Neural crest cell (in vitro differentiated cells): ENCODE data around the gene EIF3CL. TPM values are rescaled to one million over a fixed set of nuclear protein-coding genes. Genes with fewer than 3 reads are reported as not detected.
A peak's percentile ranks its signal among the peaks of the same experiment; 100 is the strongest.
"Not testable (repeated sequence)": the region's sequence is repeated elsewhere in the genome, so short reads cannot be mapped to it uniquely, and the experiment has no call there.

Source experiments
- DNase-seq: peaks from one replicate; pipeline ENCODE4 v3.0.0; 2021; ENCODE audit warnings: low read depth, mixed read lengths, low spot score
- H3K27ac Mint-ChIP-seq: one replicate; pipeline ENCODE4 v1.8.0; 2021; ENCODE audit warnings: mild to moderate bottlenecking, mixed read lengths; ENCODE audit not compliant: unreplicated experiment
- H3K27me3 Mint-ChIP-seq: 2 replicates; pipeline ENCODE4 v1.8.0; 2021; ENCODE audit warnings: low read depth, mild to moderate bottlenecking, mixed read lengths
- H3K36me3 Mint-ChIP-seq: 2 replicates; pipeline ENCODE4 v1.8.0; 2021; ENCODE audit warnings: low read depth, mild to moderate bottlenecking, mixed read lengths
- H3K4me1 Mint-ChIP-seq: 2 replicates; pipeline ENCODE4 v1.8.0; 2021; ENCODE audit warnings: mixed read lengths
- H3K4me3 Mint-ChIP-seq: one replicate; pipeline ENCODE4 v1.8.0; 2021; ENCODE audit warnings: mild to moderate bottlenecking, mixed read lengths
- H3K9me3 Mint-ChIP-seq: 2 replicates; pipeline ENCODE4 v1.8.0; 2021; ENCODE audit warnings: mixed read lengths
- long read RNA-seq: library from polyadenylated mRNA; unstranded; transcript quantifications from one replicate; pipeline ENCODE4 v2.0.0, GENCODE V29; 2020
- total RNA-seq: library from RNA; stranded (reverse); gene quantifications from 2 replicates; pipeline ENCODE4 v1.2.1, GENCODE V29; 2021

The EIF3CL gene, protein sequence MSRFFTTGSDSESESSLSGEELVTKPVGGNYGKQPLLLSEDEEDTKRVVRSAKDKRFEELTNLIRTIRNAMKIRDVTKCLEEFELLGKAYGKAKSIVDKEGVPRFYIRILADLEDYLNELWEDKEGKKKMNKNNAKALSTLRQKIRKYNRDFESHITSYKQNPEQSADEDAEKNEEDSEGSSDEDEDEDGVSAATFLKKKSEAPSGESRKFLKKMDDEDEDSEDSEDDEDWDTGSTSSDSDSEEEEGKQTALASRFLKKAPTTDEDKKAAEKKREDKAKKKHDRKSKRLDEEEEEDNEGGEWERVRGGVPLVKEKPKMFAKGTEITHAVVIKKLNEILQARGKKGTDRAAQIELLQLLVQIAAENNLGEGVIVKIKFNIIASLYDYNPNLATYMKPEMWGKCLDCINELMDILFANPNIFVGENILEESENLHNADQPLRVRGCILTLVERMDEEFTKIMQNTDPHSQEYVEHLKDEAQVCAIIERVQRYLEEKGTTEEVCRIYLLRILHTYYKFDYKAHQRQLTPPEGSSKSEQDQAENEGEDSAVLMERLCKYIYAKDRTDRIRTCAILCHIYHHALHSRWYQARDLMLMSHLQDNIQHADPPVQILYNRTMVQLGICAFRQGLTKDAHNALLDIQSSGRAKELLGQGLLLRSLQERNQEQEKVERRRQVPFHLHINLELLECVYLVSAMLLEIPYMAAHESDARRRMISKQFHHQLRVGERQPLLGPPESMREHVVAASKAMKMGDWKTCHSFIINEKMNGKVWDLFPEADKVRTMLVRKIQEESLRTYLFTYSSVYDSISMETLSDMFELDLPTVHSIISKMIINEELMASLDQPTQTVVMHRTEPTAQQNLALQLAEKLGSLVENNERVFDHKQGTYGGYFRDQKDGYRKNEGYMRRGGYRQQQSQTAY
- total RNA-seq: 91.7 and 119 TPM in 2 replicates
- long read RNA-seq, transcript EIF3CL-201 (21 exons, 3,085 nt): major isoform, 10 of 83 reads
- long read RNA-seq, partial matches to known transcripts: 63 of 83 reads
- long read RNA-seq, other reads (novel, unspliced or antisense): 10 of 83 reads

DNA sequence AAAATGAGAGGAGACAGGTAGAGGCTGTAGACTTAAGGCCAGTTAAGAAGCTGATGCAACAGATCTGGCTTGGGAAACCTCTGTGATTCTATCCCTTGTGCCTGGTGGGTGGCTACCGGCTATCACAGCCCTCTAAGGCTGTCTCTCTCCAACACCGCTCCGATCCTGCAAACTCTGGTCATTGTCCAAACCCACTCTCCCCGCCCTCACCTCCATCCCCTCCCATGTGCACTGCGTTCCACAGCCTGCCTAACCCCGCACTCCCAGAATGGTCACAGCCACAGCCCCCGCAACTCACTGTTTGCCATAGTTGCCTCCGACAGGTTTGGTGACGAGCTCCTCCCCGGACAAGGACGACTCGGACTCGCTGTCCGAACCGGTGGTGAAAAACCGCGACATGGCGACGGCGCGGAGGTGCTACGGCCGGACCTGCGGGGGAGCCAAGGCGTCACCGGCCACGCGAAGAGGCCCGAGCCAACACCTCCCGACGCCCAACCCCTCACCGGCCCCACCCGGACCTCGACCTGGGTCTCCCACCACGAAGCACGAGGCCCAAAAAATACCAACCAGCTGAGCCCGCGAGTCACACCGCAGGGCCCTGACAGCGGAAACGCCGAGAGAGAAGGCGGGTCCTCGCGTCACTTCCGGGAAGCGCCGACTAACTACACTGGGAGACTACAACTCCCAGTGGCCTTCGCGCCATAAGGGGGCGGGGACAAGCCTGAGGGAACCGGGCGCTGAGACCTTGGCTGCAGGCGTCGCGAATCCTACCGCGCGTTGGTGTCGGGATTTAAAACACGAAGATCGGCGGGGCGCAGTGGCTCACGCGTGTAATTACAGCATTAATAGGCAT lies at the start of gene EIF3CL:
TSS of gene EIF3CL (minus strand) at position 622 of the 853 bp plus-strand sequence. CDS start at position 399, 223 bp downstream.
- not testable (repeated sequence) for DNase-seq, H3K27me3 Mint-ChIP-seq, H3K4me1 Mint-ChIP-seq, H3K27ac Mint-ChIP-seq, H3K9me3 Mint-ChIP-seq, H3K36me3 Mint-ChIP-seq
- peak within 1 kb of the TSS; percentile 69 for H3K4me3 Mint-ChIP-seq

DNA sequence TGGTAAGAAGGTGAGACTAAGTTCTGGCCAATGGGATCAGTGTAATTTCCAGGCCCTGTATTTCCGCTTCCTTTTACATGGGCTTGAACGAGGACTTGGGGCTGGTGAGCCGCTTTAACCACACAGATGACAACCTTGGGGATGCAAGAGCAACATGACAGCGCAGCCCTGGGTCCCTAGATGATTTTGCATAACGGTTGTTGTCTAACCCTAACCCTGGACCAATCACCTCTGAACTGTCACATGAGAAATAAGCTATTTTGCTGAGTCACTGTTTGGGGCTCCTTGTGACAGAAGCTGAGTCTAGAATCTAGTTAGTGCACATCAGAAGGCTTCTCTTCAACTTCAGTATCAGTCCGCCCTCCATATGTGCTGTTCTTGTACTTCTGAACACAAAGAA lies 43.4 kb upstream of the EIF3CL start:
- not testable (repeated sequence) for DNase-seq, H3K4me3 Mint-ChIP-seq, H3K36me3 Mint-ChIP-seq, H3K27ac Mint-ChIP-seq, H3K4me1 Mint-ChIP-seq, H3K27me3 Mint-ChIP-seq, H3K9me3 Mint-ChIP-seq

DNA sequence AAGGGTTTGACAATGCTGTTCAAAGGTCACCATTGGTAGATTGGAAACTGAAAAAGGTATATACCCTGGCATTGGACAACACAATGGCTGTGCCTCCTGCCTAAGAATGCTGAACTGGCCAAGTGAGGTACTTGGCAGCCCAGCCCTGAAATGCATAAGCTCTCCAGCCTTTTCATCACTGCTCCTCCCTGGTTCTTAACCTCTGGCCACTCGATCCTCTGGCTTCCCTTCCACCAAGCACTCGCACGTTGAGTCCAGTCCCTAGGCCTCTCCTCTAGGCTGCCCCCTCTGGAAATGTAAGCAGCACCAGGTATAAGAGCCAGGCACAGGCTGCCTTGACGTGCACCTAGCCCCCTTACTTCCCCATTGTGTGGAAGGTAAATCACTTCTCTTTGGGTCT lies 42.7 kb upstream of the EIF3CL start:
- not testable (repeated sequence) for H3K4me3 Mint-ChIP-seq, H3K27ac Mint-ChIP-seq, H3K4me1 Mint-ChIP-seq, DNase-seq, H3K9me3 Mint-ChIP-seq, H3K36me3 Mint-ChIP-seq, H3K27me3 Mint-ChIP-seq

DNA sequence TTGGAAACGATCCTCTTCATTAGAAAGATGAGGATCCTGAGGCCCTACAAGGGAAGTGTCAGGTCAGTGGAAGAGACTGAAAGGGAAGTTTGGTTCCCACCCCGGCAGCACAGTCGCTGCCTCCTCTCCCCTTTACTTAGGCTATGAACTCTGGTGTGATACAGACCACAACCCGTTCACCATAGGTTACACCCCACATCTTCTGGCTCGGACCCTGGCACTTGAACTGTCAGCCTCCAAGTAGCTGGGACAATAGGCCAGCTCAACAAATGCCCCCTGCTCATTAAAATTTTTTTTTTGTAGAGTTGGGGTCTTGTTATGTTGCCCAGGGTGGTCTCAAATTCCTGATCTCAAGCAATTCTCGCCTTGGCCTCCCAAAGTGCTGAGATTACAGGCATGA lies 40.3 kb upstream of the EIF3CL start:
- H3K27ac Mint-ChIP-seq, DNase-seq, H3K27me3 Mint-ChIP-seq, H3K36me3 Mint-ChIP-seq, H3K9me3 Mint-ChIP-seq, H3K4me1 Mint-ChIP-seq, H3K4me3 Mint-ChIP-seq: not testable (repeated sequence)

DNA sequence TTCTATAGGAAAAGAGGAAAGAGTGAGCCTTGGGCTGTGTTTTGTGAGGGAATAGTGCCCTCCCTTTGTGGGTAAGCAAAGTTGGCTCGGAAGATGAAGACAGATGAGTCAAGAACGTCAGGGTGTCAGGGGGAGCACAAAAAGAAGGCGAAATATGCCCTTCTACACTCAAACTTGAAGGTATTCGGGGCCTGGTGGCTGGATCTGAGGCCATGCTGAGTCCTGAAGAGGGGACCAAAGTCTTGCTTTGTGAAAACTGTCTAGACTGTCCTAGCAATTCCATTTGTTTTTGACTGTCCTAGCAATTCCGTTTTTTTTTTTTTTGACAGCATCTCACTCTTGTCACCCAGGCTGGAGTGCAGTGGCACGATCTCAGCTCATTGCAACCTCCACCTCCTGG lies 35.3 kb upstream of the EIF3CL start:
- not testable (repeated sequence) for H3K36me3 Mint-ChIP-seq, H3K9me3 Mint-ChIP-seq, H3K4me3 Mint-ChIP-seq, H3K27me3 Mint-ChIP-seq, DNase-seq, H3K27ac Mint-ChIP-seq, H3K4me1 Mint-ChIP-seq

DNA sequence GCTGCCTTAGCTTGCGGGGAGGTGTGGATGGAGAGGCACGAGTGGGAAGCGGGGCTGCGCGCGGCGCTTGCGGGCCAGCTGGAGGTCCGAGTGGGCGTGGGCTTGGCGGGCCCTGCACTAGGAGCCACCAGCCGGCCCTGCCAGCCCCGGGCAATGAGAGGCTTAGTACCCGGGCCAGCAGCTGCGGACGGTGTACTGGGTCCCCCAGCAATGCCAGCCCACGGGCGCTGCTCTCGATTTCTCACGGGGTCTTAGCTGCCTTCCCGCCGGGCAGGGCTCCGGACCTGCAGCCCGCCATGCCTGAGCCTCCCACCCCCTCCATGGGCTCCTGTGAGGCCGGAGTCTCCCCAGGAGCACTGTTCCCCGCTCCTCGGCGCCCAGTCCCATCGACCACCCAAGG lies 31.7 kb upstream of the EIF3CL start:
- not testable (repeated sequence) for H3K27ac Mint-ChIP-seq, H3K4me3 Mint-ChIP-seq, H3K4me1 Mint-ChIP-seq, H3K36me3 Mint-ChIP-seq, H3K9me3 Mint-ChIP-seq, H3K27me3 Mint-ChIP-seq, DNase-seq

DNA sequence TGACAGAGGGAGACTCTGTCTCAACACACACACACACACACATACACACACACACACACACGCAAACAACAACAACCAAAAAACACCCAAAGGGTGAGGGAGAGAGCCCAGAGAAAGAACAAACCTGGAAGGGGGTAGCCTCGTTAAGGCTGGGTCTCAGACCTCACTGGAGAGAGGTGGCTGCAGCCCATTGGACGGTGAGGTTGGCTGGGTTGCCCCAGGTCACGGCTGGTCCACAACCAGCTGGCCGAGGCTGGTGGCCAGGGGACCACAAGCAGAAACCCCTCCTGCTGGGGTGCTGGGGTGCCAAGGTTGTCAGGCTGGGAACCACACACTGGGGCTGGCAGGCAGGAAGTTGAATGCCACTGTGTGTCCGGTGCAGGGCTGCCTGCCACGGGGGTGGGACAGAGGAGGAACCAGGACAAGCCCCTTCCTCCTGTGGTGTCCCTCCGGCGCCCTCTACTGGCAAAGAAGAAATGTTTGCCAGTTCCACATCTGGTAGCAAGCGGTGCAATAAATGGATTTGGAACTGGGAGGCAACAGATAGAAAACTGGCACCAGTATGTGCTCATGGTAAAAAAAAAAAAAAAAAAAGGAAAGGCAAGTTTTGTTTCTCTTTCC lies 22.5 kb upstream of the EIF3CL start:
- H3K27ac Mint-ChIP-seq, H3K4me3 Mint-ChIP-seq, H3K9me3 Mint-ChIP-seq, H3K36me3 Mint-ChIP-seq, H3K4me1 Mint-ChIP-seq, DNase-seq, H3K27me3 Mint-ChIP-seq: not testable (repeated sequence)

DNA sequence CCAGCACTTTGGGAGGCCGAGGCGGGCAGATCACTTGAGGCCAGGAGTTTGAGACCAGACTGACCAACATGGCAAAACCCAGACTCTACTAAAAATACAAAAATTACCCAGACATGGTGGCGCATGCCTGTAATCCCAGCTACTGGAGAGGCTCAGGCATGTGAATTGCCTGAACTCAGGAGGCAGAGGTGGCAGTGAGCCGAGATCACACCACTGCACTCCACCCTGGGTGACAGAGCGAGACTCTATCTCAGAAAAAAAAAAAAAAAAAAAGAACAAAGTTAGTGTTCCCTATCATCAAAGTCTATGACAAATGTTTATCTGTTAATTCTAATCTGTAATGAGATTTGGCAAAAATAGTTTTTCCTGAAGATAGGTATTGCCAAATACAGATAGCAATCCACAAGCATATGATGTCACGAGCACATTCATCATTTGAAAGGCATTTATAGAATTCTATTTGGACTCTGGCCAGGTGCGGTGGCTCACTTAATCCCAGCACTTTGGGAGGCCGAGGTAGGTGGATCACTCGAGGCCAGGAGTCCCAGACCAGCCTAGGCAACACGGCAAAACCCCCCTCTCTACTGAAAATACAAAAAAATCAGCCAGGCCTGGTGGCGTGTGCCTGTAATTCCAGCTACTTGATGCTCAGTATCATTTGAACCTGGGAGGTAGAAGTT lies 17.6 kb upstream of the EIF3CL start:
- H3K36me3 Mint-ChIP-seq, H3K27ac Mint-ChIP-seq, H3K27me3 Mint-ChIP-seq: not testable (repeated sequence)

DNA sequence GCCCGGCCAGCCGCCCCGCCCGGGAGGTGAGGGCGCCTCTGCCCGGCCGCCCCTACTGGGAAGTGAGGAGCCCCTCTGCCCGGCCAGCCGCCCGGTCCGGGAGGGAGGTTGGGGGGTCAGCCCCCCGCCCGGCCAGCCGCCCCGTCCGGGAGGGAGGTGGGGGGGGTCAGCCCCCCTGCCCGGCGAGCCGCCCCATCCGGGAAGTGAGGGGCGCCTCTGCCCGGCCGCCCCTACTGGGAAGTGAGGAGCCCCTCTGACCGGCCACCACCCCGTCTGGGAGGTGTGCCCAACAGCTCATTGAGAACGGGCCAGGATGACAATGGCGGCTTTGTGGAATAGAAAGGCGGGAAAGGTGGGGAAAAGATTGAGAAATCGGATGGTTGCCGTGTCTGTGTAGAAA lies 13.4 kb upstream of the EIF3CL start:
- H3K36me3 Mint-ChIP-seq, H3K27me3 Mint-ChIP-seq, H3K4me1 Mint-ChIP-seq, H3K9me3 Mint-ChIP-seq, H3K27ac Mint-ChIP-seq, H3K4me3 Mint-ChIP-seq, DNase-seq: not testable (repeated sequence)

More for the DNA sequence above, 17.6 kb upstream of the EIF3CL start:
- H3K9me3 Mint-ChIP-seq, H3K4me3 Mint-ChIP-seq, DNase-seq, H3K4me1 Mint-ChIP-seq: not testable (repeated sequence)

DNA sequence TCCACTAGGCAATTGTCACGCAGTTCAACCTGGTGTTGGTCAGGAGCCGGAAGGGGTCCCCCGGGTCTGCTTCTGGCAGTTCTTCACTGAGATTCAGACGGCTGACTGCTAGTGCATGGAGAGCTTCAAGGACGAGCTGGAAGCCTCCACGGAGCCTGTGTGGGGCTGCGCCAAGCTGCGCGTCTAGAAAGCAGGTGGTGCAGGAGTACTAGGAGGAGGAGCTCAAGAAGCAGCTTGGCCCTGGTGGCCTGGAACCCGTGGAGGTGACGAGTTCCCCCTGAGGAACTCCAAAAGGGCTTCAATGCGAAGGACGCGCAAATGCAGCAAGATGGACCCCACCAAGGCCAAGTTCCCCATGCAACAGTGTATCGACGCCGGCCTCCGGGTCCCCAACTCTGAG lies 10.9 kb upstream of the EIF3CL start:
- not testable (repeated sequence) for DNase-seq

DNA sequence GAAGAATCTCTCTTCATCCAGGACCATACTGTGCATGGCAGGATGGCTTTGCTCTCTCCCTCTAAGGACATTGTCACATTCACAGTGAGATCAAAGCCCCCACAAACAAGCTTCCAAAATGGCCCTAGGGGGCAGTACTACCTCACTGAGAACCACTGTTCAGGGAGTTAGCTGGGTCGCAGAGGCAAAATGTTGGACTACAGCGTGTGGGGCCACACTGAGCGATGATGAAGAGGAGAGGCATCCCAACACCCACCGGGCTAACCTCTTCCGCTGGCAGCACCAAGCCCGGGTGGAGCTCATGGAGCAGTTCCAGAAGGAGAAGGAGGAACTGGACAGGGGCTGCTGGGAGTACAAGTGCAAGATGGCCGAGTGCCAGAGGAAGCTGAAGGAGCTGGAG lies 9.9 kb upstream of the EIF3CL start:
- H3K4me1 Mint-ChIP-seq, DNase-seq, H3K27ac Mint-ChIP-seq, H3K27me3 Mint-ChIP-seq, H3K36me3 Mint-ChIP-seq, H3K4me3 Mint-ChIP-seq, H3K9me3 Mint-ChIP-seq: not testable (repeated sequence)

More for the DNA sequence above, 10.9 kb upstream of the EIF3CL start:
- H3K9me3 Mint-ChIP-seq, H3K27me3 Mint-ChIP-seq, H3K4me3 Mint-ChIP-seq, H3K36me3 Mint-ChIP-seq, H3K4me1 Mint-ChIP-seq, H3K27ac Mint-ChIP-seq: not testable (repeated sequence)

DNA sequence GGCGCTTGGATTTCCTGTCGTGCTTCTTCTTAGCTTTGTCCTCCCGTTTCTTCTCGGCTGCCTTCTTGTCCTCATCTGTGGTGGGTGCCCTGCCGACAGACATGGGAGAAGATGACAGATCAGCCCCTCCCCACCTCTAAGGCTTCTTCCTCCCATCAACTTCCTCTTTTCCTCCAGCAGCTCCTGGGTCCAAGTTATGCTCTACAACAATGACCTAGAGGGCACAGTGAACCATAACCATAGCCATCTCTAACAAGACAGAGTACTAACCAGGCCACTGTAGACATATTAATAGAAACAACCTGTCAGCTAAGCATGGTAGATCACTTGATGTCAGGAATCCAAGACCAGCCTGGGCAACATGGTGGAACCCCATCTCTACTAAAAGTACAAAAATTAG lies 11.6 kb downstream of the EIF3CL start:
- DNase-seq, H3K9me3 Mint-ChIP-seq, H3K4me3 Mint-ChIP-seq, H3K4me1 Mint-ChIP-seq, H3K36me3 Mint-ChIP-seq, H3K27me3 Mint-ChIP-seq, H3K27ac Mint-ChIP-seq: not testable (repeated sequence)
